H1 (cell line): ENCODE measurements around the gene SORL1-AS1.

Source experiments
- CTCF ChIA-PET: fragments of 300-600 bp; sonication (Branson Sonifier 250); formaldehyde crosslinking; loops from one replicate; lab custom pipeline; 2021; ENCODE audit not compliant: partially characterized antibody; lab: Charles Lee
- POLR2A ChIA-PET: fragments of 300-600 bp; sonication (Branson Sonifier 250); formaldehyde crosslinking; loops from one replicate; lab custom pipeline; 2021; ENCODE audit warnings: inconsistent platforms; ENCODE audit not compliant: partially characterized antibody; lab: Charles Lee
- DNase-seq, 2 experiments: peaks; one replicate each; pipeline versions ENCODE4 v3.0.0 to v3.0.0-alpha.2; 2010 to 2022; ENCODE audit warnings: low spot score in 2 of 2, low read depth in 1 of 2, mixed read lengths in 1 of 2
- FAIRE-seq: peaks from 2 replicates; lab custom pipeline; 2011; peaks lifted over from hg19 to GRCh38; lab: Jason Lieb, UNC
- H2AFZ ChIP-seq: 2 replicates; pipeline ENCODE4 v1.8.1; 2012; ENCODE audit warnings: low read length, inconsistent platforms
- H2AK5ac ChIP-seq: 2 replicates; pipeline ENCODE4 v1.6.1; 2013; ENCODE audit warnings: low read depth, low read length
- H2BK120ac ChIP-seq: replicated peaks from 2 replicates; pipeline ENCODE3; 2013; ENCODE audit warnings: low read depth, low read length, inconsistent platforms
- H2BK12ac ChIP-seq: 2 replicates; pipeline ENCODE4 v1.6.1; 2013; ENCODE audit warnings: low read depth, low read length
- H2BK15ac ChIP-seq: 2 replicates; pipeline ENCODE4 v1.6.1; 2013; ENCODE audit warnings: low read length
- H2BK20ac ChIP-seq: 2 replicates; pipeline ENCODE4 v1.6.1; 2013; ENCODE audit warnings: low read length
- H2BK5ac ChIP-seq: 2 replicates; pipeline ENCODE4 v1.6.1; 2013; ENCODE audit warnings: low read depth, low read length
- H3K14ac ChIP-seq: 2 replicates; pipeline ENCODE4 v1.6.1; 2013; ENCODE audit warnings: inconsistent platforms; ENCODE audit not compliant: insufficient read length
- H3K18ac ChIP-seq: 2 replicates; pipeline ENCODE4 v1.6.1; 2013; ENCODE audit warnings: low read length; ENCODE audit errors: extremely low read depth
- H3K23ac ChIP-seq: 2 replicates; pipeline ENCODE4 v1.6.1; 2013; ENCODE audit warnings: inconsistent platforms; ENCODE audit not compliant: insufficient read length
- H3K23me2 ChIP-seq: 2 replicates; pipeline ENCODE4 v1.6.1; 2013; ENCODE audit warnings: low read depth, low read length
- H3K27ac ChIP-seq: 2 replicates; pipeline ENCODE4 v1.6.1; 2011; ENCODE audit warnings: low read depth, low read length, inconsistent platforms
- H3K27me3 ChIP-seq, 4 experiments: replicated peaks in 1 of 4; 1 replicate in 1 of 4; 2 replicates in 3 of 4; pipeline versions ENCODE4 v1.6.1 to v1.8.1; 2011 to 2013; ENCODE audit warnings: low read length in 3 of 4, mild to moderate bottlenecking in 3 of 4, inconsistent platforms in 2 of 4, mixed read lengths in 2 of 4, moderate library complexity in 1 of 4; ENCODE audit not compliant: control insufficient read depth in 3 of 4, insufficient read depth in 3 of 4; ENCODE audit errors: extremely low read depth in 1 of 4
- H3K36me3 ChIP-seq, 4 experiments: 2 replicates each; pipeline versions ENCODE4 v1.6.1 to v1.8.1; 2011 to 2013; ENCODE audit warnings: mild to moderate bottlenecking in 4 of 4, low read length in 3 of 4, moderate library complexity in 2 of 4, control low read depth in 1 of 4, inconsistent platforms in 1 of 4; ENCODE audit not compliant: insufficient read depth in 4 of 4, control insufficient read depth in 2 of 4
- H3K4ac ChIP-seq: replicated peaks from 2 replicates; pipeline ENCODE3; 2013; ENCODE audit warnings: low read length, low read depth, mixed read lengths, inconsistent platforms; ENCODE audit not compliant: insufficient read length
- H3K4me1 ChIP-seq, 4 experiments: replicated peaks in 1 of 4; 1 replicate in 1 of 4; 2 replicates in 3 of 4; pipeline versions ENCODE4 v1.6.1 to v1.8.1; 2011 to 2013; ENCODE audit warnings: low read length in 3 of 4, inconsistent platforms in 2 of 4, mixed read lengths in 1 of 4; ENCODE audit not compliant: insufficient read depth in 4 of 4, control insufficient read depth in 3 of 4
- H3K4me2 ChIP-seq, 2 experiments: 2 replicates each; pipeline versions ENCODE4 v1.6.1 to v1.8.1; 2011 to 2013; ENCODE audit warnings: low read depth in 2 of 2, low read length in 2 of 2, control low read depth in 1 of 2, inconsistent platforms in 1 of 2, mild to moderate bottlenecking in 1 of 2; ENCODE audit not compliant: insufficient read depth in 1 of 2
- H3K4me3 ChIP-seq, 4 experiments: fragments of 200-600, 300-600 bp in 1 of 4; sonication (generic), shearing (Covaris generic), sonication (Bioruptor Twin) in 1 of 4; 2 replicates each; pipeline versions ENCODE4 v1.5.1 to v1.8.1; 2011 to 2016; ENCODE audit warnings: low read length in 4 of 4, low read depth in 3 of 4, control low read depth in 2 of 4, inconsistent platforms in 2 of 4, mild to moderate bottlenecking in 2 of 4, mixed read lengths in 1 of 4, moderate library complexity in 1 of 4; ENCODE audit not compliant: insufficient read depth in 2 of 4; ENCODE audit errors: extremely low read depth in 1 of 4
- H3K56ac ChIP-seq: replicated peaks from 2 replicates; pipeline ENCODE3; 2013; ENCODE audit warnings: low read depth, mild to moderate bottlenecking, mixed read lengths, low read length, inconsistent platforms; ENCODE audit not compliant: insufficient read length
- H3K79me1 ChIP-seq: 2 replicates; pipeline ENCODE4 v1.6.1; 2013; ENCODE audit warnings: low read depth, low read length, control low read depth
- H3K79me2 ChIP-seq, 2 experiments: 2 replicates each; pipeline versions ENCODE4 v1.6.1 to v1.8.1; 2012 to 2013; ENCODE audit warnings: low read length in 2 of 2, mild to moderate bottlenecking in 2 of 2, inconsistent platforms in 1 of 2; ENCODE audit not compliant: insufficient read depth in 2 of 2, control insufficient read depth in 1 of 2
- H3K9ac ChIP-seq, 4 experiments: replicated peaks in 1 of 4; 1 replicate in 1 of 4; 2 replicates in 3 of 4; pipeline versions ENCODE4 v1.6.1 to v1.8.1; 2011 to 2013; ENCODE audit warnings: low read depth in 3 of 4, low read length in 3 of 4, control low read depth in 2 of 4, mild to moderate bottlenecking in 2 of 4, moderate library complexity in 2 of 4, inconsistent platforms in 1 of 4; ENCODE audit errors: extremely low read depth in 1 of 4
- H3K9me3 ChIP-seq, 2 experiments: 2 replicates each; pipeline versions ENCODE4 v1.6.1 to v1.8.1; 2012 to 2013; ENCODE audit warnings: mild to moderate bottlenecking in 2 of 2, moderate library complexity in 2 of 2, control low read depth in 1 of 2, inconsistent platforms in 1 of 2, low read depth in 1 of 2, low read length in 1 of 2, mixed read lengths in 1 of 2; ENCODE audit not compliant: insufficient read depth in 2 of 2
- H4K20me1 ChIP-seq, 2 experiments: replicated peaks in 1 of 2; 2 replicates each; pipeline versions ENCODE3 to v1.8.1; 2011 to 2013; ENCODE audit warnings: inconsistent platforms in 2 of 2, low read length in 2 of 2, mild to moderate bottlenecking in 1 of 2; ENCODE audit not compliant: insufficient read depth in 2 of 2, control insufficient read depth in 1 of 2
- H4K5ac ChIP-seq: 2 replicates; pipeline ENCODE4 v1.6.1; 2013; ENCODE audit warnings: low read length, low read depth, mixed read lengths, inconsistent platforms; ENCODE audit not compliant: insufficient read length
- H4K8ac ChIP-seq: 2 replicates; pipeline ENCODE4 v1.8.0; 2013; ENCODE audit warnings: mild to moderate bottlenecking, moderate library complexity, low read length, inconsistent platforms; ENCODE audit not compliant: insufficient read depth; ENCODE audit errors: extremely low read depth
- H4K91ac ChIP-seq: replicated peaks from 2 replicates; pipeline ENCODE3; 2013; ENCODE audit warnings: low read length, mixed read lengths, inconsistent platforms; ENCODE audit not compliant: insufficient read length
- ATF2 ChIP-seq: IDR thresholded peaks from 2 replicates; pipeline ENCODE4 v1.6.1; 2012; ENCODE audit warnings: low read length, inconsistent platforms
- CEBPB ChIP-seq: IDR thresholded peaks from 2 replicates; pipeline ENCODE4 v1.6.1; 2012; ENCODE audit warnings: low read depth, low read length
- CTCF ChIP-seq, 3 experiments: IDR thresholded peaks; 1 replicate in 2 of 3; 2 replicates in 1 of 3; pipeline versions ENCODE4 v1.5.1 to v1.6.1; 2011; ENCODE audit warnings: low read length in 3 of 3, mild to moderate bottlenecking in 3 of 3, inconsistent platforms in 2 of 3, low read depth in 1 of 3, moderate library complexity in 1 of 3; ENCODE audit not compliant: insufficient read depth in 1 of 3; ENCODE audit errors: control extremely low read depth in 1 of 3
- E2F6 ChIP-seq: IDR thresholded peaks from 2 replicates; pipeline ENCODE4 v1.6.1; 2012; ENCODE audit warnings: inconsistent platforms
- KDM5A ChIP-seq: fragments of 200-600 bp; IDR thresholded peaks from 2 replicates; pipeline ENCODE4 v1.7.1; 2012; ENCODE audit warnings: mild to moderate bottlenecking, low read length, inconsistent platforms, mixed read lengths
- RBBP5 ChIP-seq: IDR thresholded peaks from 2 replicates; pipeline ENCODE4 v1.7.1; 2012; ENCODE audit warnings: low read depth, mild to moderate bottlenecking, inconsistent platforms, low read length, moderate library complexity, borderline replicate concordance
- SIRT6 ChIP-seq: IDR thresholded peaks from one replicate; pipeline ENCODE4 v1.7.1; 2012; ENCODE audit warnings: low read length, inconsistent platforms
- SUZ12 ChIP-seq: fragments of 200-600 bp; sonication (generic); IDR thresholded peaks from 2 replicates; pipeline ENCODE4 v1.6.1; 2012; ENCODE audit warnings: mild to moderate bottlenecking, inconsistent platforms, low read length, moderate library complexity, mixed read lengths
- TBP ChIP-seq: IDR thresholded peaks from 2 replicates; pipeline ENCODE4 v1.6.1; 2011; ENCODE audit warnings: low read depth, low read length, improper control_type of control experiment
- WGBS, 2 experiments: shearing (Covaris generic) in 1 of 2; methylation state at CpG; one replicate each; pipeline versions ENCODE4 v1.1.6 to v1.1.7; 2013 to 2015; ENCODE audit warnings: low lambda C conversion rate in 2 of 2, mixed read lengths in 2 of 2, inconsistent platforms in 1 of 2, low coverage in 1 of 2, missing lambda C conversion rate in 1 of 2; ENCODE audit not compliant: insufficient replicate concordance in 2 of 2, insufficient coverage in 1 of 2, insufficient read length in 1 of 2; ENCODE audit errors: extremely low coverage in 1 of 2, missing lambda C conversion rate in 1 of 2; 5-methylcytosine and 5-hydroxymethylcytosine counted together

Gene SORL1-AS1

GRCh38 chr11:121461843-121462242 is 9.1 kb upstream of the SORL1-AS1 start:
- Histone ChIP-seq H3K18ac (no peak overlapping the region), H4K91ac (no peak overlapping the region), H2BK5ac (no peak overlapping the region; the same call in 1 of the 2 replicates), H3K79me2 (peaks cover 16 to 93% of the 10 kb centered on the region in 2 experiments), H3K27ac (no peak overlapping the region), H3K4me3 (no peak overlapping the region), H3K14ac (no peak overlapping the region), H4K5ac (no peak overlapping the region), H2BK12ac (no peak overlapping the region), H2BK20ac (no peak overlapping the region), H3K4me1 (peaks cover 22 to 41% (median 31%) of the 10 kb centered on the region in 4 experiments), H3K9ac (no peak overlapping the region), H3K4me2 (no peak overlapping the region), H2BK120ac (no peak overlapping the region), H3K23me2 (no peaks in the 10 kb centered on the region), H3K9me3 (no peaks in the 10 kb centered on the region), H3K27me3 (no peaks in the 10 kb centered on the region), H3K23ac (no peak overlapping the region), H2BK15ac (no peak overlapping the region), H3K56ac (no peak overlapping the region), H3K79me1 (peaks cover 26% of the 10 kb centered on the region), H2AFZ (no peak overlapping the region), H4K8ac (no peak overlapping the region), H3K36me3 (no peaks in the 10 kb centered on the region), H4K20me1 (peaks cover 2% of the 10 kb centered on the region in 2 experiments), H3K4ac (no peak overlapping the region), H2AK5ac (no peak overlapping the region)
- POLR2A ChIA-PET = interaction anchor here (1.0 to 2.7 kb wide), 2 partner anchors 10 to 46 kb away, joined by 3 to 11 read pairs; partner anchors contain the start of genes SORL1 and SORL1-AS1
- WGBS, 2 experiments = 96 to 100% methylated on average over 1 to 7 of the region's 7 CpGs
- CTCF ChIA-PET = interaction anchor here (0.8 to 1.9 kb wide), 5 partner anchors 9 to 105 kb away, joined by 3 to 7 read pairs (median 4); partner anchors contain the start of genes SORL1 and SORL1-AS1
- FAIRE-seq (no peak), DNase-seq (no peak)
- TF ChIP-seq E2F6 (no peak), KDM5A (no peak), SUZ12 (no peak), RBBP5 (no peak), TBP (no peak), ATF2 (no peak), CTCF (IDR thresholded peaks at IDR 0.05; ENCODE audit: control extremely low read depth in 1 of 3, insufficient read depth in 1 of 3, low read depth in 1 of 3, low read length in 3 of 3) (no peak), CEBPB (no peak), SIRT6 (no peak)
